Testis (tissue), 2 donors: ENCODE results near the gene ADAMTS5.

Experiments used
- CTCF ChIP-seq, 3 experiments: fragments of 450-650 bp in 2 of 3; fragments of 200-600 bp in 1 of 3; sonication (generic) in 1 of 3; IDR thresholded peaks; one replicate each; pipeline ENCODE4 v1.5.1; 2016 to 2019; ENCODE audit warnings: antibody characterized with exemption in 3 of 3, mild to moderate bottlenecking in 2 of 3, moderate library complexity in 1 of 3
- POLR2A ChIP-seq: fragments of 450-650 bp; IDR thresholded peaks from one replicate; pipeline ENCODE4 v1.6.1; 2017; ENCODE audit warnings: antibody characterized with exemption, mild to moderate bottlenecking, moderate library complexity

GRCh38 chr21:26946744-26947446, 20.0 kb downstream of the ADAMTS5 start:
- TF ChIP-seq CTCF (IDR thresholded peaks at IDR 0.05) (no peak), POLR2A (no peak)
